Central memory CD4-positive, alpha-beta T cell (primary cell): ENCODE measurements around the gene GIT1.

Source experiments
- DNase-seq: peaks from one replicate; pipeline ENCODE4 v3.0.0; 2022

The GIT1 gene

DNA sequence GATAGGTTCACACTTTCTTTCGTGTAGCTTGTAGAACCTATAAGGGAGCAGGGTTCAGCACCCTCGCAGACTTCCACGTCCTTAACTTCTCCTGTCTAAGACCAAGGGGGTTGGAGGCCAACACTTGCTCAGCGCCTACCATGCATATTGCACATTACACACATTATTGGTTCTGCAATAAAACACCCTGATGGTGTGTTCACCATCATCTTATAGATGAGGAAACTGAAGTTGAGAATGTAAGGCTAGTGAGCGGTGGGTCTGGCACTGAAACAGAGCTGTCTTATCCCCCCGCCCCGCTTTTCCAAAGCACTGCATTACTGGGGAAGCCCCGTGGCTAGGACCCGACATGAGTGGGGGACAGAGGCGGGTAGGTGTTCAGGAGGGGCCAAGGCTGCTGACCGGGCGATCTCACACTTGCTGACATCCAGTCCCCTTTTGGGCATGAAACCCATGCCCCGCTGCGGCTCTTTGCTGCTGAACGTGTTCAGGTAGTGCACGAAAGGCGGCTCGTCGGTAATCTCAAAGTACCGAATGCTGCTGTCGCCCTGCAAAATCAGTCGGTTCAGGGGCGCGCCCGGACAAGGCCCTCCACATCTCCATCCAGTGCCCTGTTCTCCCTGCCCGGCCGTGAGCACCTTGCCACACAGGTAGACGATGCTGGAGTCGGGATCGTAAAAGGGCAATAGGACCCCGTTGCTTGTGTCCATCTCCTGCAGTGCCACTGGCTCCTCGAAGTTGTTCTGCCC is 27.0 kb upstream of the GIT1 start:
- no peak for DNase-seq

DNA sequence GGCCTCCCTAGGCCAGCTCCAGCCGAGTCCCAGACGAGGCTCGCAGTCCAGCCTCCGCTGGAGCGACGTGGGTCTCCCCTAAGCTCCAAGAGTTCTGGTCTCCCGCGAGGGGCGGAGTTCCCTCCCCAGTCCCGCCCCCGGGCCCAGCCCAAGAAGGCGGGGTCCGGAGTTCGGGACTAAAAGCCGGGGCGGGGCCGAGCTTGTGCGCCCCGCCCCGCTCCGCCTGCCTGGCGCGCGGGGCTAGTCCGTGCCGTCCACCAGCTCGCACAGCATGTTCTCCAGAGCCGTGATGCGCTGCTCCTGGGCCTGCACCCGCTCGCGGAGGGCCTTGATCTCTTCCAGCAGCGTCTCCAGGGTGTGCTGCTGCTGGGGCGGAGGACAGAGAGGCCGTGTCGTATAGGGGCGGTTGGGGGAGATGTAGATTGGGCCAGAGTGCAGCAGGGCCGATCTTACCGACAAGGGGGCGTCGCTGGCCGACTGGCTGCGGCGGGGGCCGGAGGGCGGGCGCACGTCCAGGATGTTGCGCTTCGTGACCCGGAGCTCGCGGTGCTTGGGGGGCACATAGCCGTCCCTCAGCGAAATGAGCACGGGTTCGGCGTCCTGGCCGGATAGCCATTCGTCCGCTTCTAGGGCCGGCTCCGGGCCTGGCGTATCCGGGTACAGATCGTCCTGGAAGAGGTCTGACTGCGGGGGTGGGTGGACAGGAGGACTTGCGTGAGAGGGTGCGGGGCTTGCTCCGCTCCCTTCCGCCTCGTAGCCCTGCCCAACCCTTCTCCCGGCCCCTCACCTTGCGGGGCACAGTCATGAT is 26.2 kb upstream of the GIT1 start:
- peak; percentile 78 for DNase-seq

DNA sequence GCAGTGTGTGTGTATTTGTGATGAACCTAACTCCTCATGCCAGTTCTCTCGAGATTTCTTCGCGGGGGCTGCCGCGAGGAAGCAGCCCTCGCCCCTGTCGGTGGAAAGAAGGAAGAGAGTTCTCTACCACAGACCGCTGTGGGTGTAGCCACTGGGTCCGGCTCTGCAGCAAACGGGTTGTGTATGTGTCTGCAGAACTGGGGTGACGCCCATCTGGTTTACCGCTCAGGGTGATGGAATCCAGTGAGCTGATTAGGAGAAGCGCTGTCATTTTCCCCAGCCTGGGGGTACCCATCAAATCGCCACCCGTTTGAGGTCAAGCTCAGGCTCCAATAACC is 25.6 kb upstream of the GIT1 start:
- DNase-seq: peak; percentile 79

DNA sequence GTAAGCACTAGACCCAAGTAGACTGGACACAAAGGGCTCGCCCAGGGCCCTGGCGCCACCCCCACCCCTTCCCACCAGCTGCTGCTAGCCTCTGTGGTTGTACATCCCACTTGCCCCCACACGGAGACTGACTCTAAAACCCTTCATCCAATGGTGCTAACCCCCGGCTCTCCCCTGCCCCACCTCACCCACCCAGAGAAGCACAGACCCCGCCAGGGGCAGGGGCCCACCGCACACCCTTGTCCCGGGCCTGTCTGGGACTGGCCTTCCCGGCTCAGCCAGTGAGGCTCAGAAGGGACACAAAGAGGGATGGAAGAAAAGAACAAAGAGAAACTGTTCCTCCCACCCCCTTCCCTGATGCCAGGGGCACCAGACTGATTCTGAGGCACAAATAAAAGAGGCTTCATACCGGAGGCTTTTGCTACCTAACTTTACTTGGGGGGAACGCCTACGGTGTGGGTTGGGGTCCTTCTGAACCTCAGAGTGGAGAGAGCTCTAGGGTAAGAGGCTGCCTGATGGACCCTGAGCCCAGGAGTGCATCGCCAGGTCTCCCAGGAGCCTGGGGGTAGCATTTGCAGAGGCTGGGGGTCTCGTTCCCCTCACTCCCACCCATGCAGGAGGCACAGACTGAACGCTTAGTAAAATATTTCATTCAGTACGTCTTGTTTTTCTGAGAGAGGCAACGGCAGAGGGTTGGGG is 25.1 kb upstream of the GIT1 start:
- no peak for DNase-seq

DNA sequence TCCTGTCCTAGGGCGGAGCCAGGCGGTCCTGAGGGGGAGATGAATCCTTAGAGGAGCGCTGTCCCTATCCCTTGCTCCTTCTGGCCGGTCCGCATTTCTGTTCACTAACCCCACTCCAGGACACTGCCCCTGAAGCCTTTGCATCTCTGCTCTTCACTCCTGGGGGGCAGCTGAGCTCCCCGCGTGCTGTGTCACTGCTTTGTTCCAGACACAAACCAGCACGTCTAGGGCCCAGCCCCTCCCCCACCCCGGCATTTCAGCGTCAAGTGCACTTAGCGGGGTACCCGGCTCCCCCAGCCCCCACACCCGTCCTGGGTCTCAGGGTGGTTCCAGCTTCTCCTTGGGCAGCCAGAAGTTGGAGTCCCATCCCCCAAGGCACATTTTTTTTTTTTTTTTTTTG is 24.4 kb upstream of the GIT1 start:
- no peak for DNase-seq

DNA sequence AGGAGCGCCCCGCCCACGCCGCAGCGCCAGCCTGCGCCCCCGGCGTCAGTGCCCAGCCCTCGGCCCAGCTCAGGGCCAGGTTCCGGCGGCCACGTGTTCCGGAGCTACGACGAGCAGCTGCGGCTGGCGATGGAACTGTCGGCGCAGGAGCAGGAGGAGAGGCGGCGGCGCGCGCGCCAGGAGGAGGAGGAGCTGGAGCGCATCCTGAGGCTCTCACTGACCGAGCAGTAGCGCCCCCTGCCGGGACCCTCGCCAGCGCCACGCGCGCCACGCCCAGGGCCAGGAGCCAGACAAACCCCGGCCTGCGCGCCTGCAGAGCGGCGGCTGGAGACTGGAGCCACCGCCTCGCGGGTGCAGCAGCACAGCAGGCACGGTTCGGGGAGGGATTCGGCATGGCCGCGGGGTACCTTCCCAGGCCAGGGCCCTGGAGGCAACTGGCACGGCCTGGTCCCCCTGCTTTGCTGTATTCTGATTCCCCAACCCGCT is 23.9 kb upstream of the GIT1 start:
- peak; percentile 87 for DNase-seq

DNA sequence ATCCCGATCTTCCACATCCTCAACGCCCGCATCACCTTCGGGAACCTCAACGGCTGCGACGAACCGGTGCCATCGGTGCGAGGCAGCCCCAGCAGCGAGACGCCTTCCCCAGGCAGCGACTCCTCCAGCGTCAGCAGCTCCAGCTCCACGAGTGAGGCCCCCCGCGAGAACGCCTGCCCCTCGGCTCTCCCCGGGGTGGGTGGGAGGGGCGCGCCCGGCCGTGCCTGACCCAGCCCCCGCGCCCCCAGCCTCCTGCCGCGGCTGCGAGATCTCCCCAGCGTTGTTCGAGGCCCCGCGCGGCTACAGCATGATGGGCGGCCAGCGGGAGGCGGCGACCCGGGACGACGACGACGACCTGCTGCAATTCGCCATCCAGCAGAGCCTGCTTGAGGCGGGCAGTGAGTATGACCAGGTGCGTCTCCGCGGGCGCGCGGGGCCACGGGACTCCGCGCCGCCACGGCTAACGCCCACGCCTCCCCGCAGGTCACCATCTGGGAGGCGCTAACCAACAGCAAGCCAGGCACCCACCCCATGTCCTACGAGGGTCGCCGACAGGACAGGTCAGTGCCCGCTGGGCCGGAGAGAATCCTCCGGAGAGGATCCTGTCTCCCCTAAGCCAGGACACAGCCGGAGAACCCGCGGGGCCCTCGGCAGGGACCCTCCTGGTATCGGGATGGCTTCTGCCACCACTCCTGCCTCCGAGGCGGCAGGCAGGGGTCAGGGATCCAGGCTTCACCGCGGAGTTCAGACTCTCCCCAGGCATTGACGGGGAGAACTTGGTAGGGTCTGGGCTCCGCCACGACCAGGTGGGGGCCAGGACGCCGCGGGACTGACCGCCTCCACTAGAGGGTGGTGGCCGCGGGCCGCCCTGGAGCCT is 23.2 kb upstream of the GIT1 start:
- no peak for DNase-seq

DNA sequence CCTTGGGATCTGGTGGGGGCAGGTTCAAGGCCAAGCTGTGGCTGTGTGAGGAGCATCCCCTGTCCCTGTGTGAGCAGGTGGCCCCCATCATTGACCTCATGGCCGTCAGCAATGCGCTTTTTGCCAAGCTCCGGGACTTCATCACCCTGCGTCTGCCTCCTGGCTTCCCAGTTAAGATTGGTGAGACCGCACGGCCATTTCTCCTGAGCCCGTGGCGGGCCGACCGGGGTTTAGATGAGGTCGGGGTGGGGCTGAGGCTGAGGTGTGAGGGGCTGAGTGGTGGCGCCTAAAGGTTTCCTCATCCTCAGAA is 22.6 kb upstream of the GIT1 start:
- DNase-seq: no peak

DNA sequence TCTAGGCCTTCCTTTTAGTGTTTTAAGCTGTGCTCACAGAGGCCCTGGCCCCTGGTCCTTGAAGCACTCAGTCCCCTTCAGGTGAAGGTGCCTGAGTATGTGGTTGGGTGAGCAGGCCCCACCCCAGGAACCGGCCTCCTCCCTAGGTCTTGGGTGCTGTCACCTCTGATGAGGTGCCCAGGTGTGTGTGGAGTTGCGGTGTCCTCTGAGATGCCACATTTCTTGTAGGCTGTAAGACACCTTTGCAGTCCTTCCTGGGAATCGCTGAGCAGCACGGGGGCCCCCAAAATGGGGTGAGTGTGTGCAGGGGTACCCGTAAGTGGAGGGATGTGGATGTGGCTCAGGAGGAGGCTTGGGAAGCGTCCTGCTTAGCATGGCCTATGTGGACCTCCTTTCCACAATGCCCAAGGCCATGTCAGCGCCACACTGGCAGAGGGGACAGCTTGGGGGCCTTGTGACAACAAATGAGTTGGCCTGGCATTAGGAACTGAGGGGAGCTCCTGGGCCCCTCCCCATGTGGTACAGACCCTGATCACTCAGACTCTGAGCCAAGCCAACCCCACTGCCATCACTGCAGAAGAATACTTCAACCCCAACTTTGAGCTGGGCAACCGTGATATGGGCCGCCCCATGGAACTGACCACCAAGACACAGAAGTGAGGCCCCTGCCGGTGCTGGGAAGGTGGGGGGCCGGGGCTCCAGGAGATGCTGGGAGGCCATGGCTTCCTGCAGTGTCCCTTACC is 22.1 kb upstream of the GIT1 start:
- no peak for DNase-seq

DNA sequence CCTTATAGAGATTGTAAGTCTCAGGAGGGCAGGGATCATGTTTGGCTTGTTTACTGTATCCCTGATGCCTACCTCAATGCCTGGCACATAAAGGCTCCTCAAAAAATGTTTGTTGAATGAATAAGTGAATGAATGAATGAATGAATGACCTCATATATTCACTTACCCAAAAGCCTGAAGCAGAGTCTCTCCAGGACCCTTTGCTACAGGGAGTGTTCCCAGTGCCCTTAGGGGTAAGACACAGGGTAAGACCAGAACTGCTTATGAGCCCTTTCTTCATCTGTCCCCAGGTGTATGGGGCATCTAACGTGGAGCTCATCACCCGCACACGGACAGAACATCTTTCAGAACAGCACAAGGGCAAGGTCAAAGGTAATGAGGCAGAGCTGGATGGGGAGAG is 20.9 kb upstream of the GIT1 start:
- no peak for DNase-seq

DNA sequence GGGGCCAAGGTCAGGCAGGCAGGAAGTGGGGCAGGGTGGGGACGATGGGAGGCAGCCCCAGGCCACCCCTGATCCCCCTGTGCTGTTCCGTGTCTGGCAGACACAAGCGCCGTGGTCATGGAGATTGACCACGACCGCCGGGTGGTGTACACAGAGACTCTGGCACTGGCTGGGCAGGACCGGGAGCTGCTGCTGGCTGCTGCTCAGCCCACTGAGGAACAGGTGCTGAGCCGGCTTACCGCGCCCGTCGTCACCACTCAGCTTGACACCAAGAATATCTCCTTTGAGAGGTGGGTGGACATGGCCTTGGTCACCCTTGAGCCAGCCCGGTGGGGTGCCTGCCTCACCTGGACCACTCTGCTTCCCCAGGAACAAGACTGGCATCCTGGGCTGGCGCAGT is 19.5 kb upstream of the GIT1 start:
- no peak for DNase-seq

DNA sequence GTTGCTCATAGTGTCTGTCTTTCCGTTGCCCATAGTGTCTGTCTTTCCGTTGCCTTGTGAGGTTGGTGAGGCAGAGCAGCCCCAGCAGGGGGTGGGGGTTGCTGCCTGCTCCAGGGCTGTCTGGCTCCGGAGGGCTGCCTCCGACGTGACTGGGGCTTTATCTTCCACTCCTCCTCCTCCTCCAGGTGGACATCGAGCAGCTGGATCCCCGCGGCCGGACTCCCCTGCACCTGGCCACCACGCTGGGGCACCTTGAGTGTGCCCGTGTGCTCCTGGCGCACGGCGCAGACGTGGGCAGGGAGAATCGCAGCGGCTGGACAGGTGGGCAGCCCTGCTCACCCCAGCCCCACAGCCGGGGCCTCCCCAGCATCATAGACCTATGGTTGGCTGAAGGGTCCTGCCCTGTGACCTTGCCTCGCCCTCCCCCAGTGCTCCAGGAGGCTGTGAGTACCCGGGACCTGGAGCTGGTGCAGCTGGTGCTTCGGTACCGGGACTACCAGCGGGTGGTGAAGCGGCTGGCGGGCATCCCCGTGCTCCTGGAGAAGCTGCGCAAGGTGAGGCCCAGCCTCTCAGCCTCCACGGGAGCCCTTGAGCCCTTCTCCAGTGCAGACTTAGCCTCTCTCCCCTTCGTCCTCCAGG is 18.2 kb upstream of the GIT1 start:
- DNase-seq: no peak

DNA sequence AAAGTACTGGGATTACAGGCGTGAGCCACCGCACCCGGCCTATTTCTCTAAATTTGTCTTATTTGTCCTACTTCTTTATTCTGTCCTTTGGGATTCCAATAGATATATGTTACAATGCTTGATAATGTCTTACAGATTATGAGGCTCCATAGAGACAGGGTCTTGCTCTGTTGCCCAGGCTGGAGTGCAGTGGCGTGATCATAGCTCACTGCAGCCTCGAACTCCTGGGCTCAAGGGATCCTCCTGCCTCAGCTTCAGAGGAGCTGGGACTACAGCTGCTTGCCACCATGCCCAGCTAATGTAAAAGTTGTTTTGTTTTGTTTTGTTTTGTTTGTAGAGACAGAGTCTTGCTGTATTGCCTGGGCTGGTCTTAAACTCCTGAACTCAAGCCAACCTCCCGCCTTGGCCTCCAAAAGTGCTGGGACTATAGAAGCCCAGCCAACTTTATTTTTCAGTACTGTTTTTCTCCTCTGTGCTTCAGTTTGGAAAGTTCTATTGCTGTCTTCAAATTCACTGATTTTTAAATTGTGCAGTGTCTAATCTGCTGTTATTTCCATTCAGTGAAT is 13.7 kb upstream of the GIT1 start:
- DNase-seq: no peak

DNA sequence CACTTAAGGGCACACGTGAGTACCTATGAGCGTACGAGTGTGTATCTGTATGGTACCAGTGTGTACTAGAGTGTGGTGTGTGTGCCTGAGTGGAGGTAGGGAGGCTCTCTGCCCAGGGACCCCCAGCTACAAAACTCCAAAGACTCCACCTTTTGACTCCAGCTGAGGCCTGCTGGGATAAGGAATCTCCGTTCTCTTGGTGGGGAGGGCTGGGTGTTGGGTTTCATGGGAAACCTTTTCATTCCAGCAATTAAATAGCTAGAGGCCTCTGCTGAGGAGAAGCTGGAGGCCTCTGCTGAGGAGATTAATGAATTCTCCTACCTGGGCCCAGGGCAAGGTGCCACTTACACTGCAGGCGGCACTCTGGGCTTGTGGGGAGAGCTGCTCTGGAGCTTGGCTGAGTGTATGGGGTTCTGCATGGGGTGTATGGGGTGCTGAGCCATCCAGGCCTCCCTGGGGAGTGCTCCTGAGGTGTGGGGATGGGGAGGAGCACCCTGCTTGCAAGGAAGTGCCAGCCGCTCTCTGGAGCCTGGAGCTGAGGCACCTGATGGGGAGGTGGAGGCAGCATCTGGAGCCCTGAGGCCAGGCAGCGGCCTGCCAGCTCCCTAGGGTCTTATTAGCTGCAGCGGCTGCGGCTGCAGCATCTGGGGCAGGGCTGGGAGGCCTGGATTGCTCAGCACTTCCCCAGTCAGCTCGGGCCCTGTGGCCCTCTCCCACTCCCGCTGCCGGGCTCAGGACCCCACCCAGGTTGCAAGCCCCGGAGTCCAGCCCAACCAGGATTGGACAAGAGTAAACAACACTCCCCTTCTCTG is 8.1 kb upstream of the GIT1 start:
- no peak for DNase-seq

DNA sequence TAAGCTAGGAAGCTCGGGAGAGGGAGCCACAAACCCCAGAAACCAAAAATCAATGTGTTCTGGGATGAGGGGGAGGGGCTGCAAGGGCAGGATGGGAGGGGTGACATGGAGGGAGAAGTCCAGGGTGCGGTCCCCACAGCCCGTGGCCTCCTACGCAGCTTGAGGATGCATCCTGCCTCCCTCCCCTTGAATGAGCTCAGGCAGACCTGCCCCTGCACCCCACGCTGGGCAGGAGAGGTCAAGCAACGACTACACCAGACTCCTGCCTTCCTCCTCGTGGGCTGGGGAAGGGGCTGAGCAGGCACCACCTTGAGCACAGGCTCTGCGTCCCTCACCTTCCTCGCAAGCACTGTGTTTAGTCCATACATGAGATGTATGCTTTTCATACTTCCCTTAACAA is 7.4 kb upstream of the GIT1 start:
- no peak for DNase-seq

DNA sequence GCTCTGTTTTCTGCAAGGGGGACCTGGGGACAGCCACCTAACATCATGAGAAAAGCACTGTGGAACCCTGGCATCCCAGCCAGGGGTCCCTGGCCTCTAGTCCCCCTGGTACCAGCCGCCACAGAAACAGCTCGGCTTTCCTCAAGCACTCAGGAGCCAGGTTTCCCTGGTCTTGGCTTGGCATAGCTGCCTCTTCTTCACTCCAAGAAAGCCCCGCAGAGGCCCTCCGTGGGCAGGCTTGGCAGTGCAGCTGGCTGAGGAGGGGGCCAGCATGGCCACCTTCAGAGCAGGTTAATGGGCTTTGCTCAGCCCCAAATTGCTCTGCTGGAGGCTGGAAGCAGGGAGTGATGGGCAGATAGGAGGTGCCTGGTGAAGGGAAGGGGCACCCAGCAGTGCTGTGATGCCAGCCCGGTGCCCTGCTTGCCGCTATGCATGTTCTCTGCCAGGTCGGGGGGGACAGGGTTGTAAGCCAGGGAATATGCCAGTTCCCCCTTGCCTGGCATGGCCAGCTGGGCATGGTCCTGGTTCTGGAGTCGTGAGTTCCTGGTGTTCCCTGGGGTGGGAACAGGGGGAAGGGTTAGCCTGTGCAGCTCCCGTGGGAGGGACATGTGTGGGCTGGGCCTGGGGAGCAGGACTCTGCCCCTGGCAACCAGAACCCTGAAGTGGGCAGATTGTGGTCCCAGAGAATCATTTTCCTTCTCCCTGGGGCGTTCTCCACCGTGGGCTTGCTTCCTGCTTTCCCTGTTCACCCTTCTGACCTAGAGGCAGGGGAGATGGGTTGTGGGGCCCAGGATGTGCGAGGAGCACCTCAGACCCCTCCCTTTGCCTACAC is 6.7 kb upstream of the GIT1 start:
- DNase-seq: no peak

DNA sequence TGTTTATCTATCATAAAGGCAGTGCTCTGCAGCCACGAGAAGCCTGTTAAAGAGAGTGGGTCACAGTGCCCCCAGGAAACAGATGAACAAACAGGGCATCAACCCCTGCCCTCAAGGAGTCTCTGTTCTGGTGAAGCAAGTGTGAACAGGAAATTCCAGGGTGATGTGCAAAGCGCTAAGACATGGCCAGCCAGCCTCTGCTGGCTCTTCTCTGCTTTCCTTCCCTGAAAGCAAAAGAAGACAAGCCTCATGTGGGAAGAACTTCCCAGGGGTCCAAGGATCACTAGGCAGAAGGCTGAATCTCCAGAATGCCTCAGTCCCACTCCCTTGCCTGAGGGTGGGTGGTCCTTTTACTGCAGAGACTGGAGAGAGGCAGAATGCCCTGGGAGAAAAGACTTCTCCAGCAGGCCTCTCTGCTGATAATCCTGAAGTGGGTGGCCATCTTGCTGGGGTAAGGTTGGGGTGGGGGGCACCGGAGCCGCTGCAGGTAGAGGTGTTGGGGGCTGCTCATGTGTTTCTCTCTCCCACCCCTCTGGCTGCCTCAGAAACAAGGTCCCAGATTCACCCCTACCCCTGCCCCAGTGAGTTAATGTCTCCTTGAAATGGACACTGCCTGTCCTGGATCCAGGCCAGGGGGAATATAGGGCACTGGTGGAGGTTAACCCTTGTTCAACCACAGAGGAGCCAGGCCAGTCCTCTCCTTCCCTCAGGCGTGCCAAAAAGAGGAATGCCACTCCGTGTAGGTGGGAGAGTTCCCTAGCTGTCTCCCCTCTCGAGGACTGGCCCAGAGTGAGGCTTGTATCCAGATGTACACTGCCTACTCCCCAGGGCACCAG is 5.9 kb upstream of the GIT1 start:
- no peak for DNase-seq

DNA sequence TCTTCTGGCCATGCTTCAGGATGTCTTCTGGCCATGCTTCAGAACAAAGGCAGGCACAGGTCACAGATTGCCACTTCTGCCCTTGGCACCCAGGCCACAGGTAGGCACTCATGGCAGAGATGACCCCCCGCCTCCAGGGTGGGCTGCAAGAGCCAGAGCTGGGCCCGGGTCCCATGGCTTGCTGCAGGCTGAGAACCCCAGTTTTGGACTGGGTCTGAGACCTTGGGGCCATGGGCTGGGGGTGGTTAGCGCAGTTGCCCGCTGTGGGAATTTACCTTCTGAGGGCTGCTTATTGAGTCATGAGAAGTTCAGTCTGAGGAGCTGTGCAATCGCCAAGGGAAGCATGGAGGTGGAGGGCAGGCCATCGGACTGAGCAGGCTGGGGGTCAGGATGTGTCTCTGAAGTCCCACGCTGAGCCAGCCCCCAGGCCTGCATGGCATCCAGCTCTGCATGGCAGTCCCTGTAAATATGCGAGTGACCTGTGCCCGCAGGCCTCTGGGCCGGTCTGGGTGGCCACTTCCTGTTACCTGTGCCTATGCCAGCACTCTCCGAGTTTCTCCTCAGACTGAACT is 5.2 kb upstream of the GIT1 start:
- DNase-seq: no peak
